Measurements from ENCODE around the gene PKD2L1.
A peak's percentile ranks its signal among the peaks of the same experiment; 100 is the strongest.
"Not testable (repeated sequence)": the region's sequence is repeated elsewhere in the genome, so short reads cannot be mapped to it uniquely, and the experiment has no call there.

Gene PKD2L1

DNA sequence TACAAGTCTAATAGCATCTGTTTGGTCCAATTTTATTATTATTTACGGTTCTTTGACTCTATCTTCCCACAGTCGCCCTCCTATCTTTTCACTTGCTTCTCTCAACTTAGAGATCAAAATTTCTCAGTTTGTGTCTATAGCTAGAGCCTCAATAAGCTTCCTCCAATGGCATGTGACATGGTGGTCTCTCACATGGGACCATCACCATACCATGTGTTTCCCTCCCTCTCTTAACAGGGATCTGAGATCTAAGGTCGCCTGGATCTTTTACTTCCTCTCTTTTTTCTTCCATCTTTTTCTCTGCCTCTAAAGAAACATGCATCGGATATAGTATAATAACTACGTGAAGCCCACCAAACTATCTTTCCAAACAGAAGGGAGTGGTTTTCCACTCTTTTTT is 1.8 kb downstream of the PKD2L1 start:
- no peak for ATAC-seq

GRCh38 chr10:100327718-100328009 is 2.4 kb downstream of the PKD2L1 start:
- ATAC-seq = no peak

DNA sequence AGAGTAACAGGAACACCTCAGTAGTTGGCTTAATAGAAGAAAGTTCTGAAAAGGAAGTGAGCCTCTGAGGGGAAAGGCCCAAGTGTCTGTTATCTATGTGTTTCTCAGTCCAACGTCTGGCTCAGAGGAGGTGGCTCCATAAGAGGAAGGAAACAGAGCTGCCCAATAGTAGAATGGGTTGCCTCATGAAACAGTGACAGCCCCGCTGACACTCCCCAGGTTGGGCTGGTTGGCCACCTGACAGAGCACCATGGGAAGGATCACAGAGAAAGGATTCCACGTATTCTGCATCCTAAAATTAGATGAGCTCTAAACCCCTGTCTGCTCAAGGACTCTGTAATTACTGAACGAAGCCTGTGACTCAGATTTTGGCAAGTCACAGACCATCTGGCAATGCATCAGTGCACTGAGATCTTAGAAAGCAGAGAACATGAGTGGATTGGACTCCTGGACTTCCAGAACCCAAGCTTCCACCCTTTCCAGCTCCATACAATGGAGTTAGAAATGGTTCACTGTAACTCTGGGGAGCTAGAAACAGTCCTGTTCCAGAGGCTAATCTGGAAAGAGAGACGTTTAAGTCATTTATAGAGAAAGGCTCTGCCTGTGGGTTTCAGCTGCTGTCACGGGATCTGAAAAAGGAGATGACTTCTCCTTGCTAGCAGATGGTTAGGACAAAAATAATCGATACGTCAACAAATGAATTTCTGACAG is 2.9 kb downstream of the PKD2L1 start:
- peak; percentile 92 to 93 for ATAC-seq

GRCh38 chr10:100325158-100325557 is 4.9 kb downstream of the PKD2L1 start:
- ATAC-seq = no peak

GRCh38 chr10:100319707-100320402 is 10.2 kb downstream of the PKD2L1 start:
- ATAC-seq = no peak

- ATAC-seq = no peak
These were observed 11.8 kb downstream of the PKD2L1 start for GRCh38 chr10:100318207-100318606.

GRCh38 chr10:100315615-100316014 is 14.4 kb downstream of the PKD2L1 start:
- no peak for ATAC-seq

- no peak for ATAC-seq
These were observed 18.7 kb downstream of the PKD2L1 start for GRCh38 chr10:100311298-100311697.

DNA sequence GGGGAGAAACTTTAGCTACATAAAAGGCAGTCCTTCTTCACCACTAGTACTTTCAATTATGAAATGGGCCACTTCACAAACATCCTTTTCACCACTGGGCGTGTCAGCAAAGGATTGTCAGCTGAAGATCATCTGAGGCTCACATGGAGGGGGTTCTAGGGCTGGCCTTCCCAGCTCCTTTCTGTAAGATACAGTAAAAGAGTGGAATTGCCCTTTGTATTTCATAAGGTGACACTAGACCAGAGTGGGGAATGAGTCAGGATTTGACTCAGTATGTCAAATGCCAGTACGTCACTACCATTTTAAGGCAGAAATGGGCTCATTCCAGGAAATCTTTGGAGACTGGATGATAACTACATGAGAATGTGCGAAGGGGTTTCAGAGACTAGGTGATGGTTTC is 22.3 kb downstream of the PKD2L1 start:
- ATAC-seq = no peak

DNA sequence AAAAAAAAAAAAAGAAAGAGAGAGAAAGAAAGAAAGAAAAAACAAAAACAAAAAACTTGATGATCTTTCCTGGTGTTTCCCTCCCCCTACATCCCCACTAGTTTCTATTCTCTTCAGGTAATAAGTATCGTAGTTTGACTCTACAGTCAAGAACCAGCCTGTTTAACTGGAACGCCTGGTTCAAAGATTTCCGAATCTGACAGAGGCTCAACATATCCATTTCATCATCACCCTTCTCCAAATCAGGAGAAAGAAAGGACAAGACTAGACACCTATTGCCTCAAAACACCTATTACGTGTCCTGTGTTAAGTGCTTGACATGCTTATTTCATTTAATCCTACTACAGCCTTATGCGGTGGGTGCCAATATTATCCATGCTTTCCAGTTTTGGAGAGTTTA is 23.2 kb downstream of the PKD2L1 start:
- no peak for ATAC-seq

DNA sequence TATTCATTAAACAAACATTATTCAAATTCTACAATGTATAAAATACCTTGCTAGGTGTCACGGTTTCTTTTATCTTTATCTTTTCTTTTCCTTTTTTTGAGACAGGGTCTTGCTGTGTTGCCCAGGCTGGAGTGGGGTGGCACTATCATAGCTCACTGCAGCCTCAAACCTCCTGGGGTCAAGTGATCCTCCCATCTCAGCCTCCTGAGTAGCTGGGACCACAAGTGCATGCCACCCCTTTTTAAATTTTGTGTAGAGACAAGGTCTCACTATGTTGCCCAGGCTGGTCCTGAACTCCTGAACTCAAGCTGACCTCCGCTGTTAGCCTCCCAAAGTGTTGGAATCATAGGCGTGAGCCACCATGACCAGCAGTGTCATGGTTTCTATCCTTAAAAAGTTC is 25.6 kb downstream of the PKD2L1 start:
- no peak for ATAC-seq

DNA sequence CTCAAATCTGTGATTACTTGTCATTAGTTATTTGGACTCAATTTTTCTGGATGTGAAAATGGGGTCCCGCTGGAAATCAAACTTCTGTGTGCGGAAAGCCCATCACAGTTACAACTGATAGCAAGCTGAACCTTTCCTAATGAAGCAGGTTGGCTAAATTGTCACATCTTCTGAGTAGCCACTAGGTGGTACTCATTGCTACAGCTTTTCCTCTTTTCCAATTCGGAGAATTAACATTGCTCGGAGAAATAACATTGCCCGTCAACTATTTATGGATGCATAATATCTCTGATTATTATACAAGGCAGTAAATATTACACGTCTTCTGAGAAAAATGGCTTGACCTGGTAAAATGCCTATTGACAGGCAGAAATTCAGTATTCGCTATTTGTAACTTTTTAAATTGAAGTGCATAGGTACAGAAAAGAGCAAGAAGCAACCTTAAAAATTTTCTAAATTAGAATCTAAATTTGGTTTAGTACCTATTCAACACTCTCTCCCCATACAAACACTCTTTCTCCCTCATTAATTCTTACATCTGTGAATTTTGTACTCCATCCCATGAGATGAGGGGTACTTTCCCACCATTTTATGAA is 26.2 kb downstream of the PKD2L1 start:
- ATAC-seq = no peak

DNA sequence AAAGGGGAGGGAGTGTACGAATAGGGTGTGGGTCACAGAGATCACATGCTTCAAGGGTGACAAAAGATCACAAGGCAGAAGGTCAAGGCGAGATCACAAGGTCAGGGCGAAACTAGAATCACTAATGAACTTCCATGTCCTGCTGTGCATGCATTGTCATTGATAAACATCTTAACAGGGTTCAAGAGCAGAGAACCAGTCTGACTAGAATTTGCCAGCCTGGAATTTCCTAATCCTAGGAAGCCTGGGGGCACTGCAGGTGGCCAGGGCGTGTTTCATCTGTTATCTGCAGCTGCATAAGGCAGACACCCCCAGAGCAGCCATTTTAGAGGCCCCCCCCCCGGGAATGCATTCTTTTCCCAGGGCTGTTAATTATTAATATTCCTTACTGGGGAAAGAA is 28.9 kb downstream of the PKD2L1 start:
- not testable (repeated sequence) for ATAC-seq

DNA sequence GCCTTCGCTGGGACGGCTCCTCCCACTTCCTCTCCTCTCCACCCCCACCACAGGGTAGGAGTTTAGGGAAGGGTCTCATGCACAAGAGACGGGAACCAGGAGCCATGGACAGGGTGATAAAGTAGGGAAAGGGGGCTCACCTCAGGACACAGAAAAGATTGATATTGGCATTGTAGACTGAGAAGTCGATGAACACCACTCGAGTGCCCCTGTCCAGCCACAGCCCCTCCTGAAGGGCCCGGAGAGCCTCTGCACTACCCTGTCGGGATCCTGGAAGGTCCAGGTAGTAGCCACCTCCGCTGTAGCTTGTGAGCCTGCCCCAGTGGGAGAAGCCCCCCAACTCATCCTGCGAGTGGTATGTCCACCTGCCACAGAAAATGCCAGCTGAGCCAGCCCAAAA is 32.8 kb downstream of the PKD2L1 start:
- no peak for ATAC-seq

- no peak for ATAC-seq
These were observed 37.0 kb downstream of the PKD2L1 start for GRCh38 chr10:100293066-100293465.

DNA sequence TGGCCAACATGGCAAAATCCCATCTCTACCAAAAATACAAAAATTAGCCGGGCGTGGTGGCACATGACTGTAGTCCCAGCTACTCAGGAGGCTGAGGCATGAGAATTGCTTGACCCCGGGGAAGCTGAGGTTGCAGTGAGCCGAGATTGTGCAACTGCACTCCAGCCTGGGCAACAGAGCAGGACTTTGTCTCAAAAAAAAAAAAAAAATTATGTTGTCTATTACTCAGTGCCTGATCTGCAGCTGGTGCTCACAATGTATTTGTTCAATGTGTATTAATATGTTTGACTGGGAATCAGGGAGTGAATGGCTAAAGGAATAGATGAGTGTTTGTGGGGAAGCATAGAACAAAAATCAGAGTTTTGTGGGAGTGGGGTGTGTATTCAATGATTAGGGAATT is 37.7 kb downstream of the PKD2L1 start:
- ATAC-seq = not testable (repeated sequence)

- ATAC-seq = no peak
These were observed 38.7 kb downstream of the PKD2L1 start for GRCh38 chr10:100291356-100291755.

- ATAC-seq = no peak
These were observed 40.4 kb downstream of the PKD2L1 start for GRCh38 chr10:100289641-100290040.

DNA sequence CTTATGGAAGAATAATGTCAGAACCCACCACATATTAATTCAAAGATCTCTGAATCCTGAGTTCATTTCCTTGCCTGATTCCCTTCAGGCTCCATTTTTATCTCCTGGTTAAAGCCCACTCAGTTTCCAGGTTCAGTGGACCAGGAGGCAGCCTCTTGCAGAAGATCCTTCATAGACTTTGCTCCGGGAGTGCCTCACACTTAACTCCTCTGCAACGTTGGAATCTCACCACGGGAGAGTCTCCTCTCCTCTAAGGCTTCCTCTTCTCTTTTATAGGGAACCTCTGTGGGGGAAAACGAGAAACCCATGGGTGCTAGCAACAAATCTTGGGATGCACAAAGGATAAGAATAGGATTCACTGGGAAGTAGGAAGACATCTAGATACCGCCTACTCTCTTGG is 41.8 kb downstream of the PKD2L1 start:
- no peak for ATAC-seq

DNA sequence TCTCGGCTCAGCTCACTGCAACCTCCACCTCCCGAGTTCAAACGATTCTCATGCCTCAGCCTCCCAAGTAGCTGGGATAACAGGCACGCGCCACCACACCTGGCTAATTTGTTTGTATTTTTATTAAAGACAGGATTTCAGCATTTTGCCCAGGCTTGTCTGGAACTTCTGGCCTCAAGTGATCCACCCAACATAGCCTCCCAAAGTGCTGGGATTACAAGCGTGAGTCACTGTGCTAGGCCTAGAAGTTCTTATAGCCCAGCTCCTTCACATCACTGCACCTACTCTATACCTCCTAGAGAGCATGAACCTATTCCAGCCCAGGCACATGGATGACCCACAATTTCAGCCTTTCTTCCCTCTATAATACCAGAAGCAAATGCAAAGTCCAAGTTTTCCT is 42.3 kb downstream of the PKD2L1 start:
- no peak for ATAC-seq

GRCh38 chr10:100286051-100287033 is 43.7 kb downstream of the PKD2L1 start, which contains the start of gene BLOC1S2:
Gene BLOC1S2, minus strand, starts transcription at chr10:100286680. Its CDS starts 21 bp downstream, at chr10:100286659.
- ATAC-seq = peak; percentile 87 to 88

GRCh38 chr10:100285326-100285725 is 44.7 kb downstream of the PKD2L1 start:
- ATAC-seq = not testable (repeated sequence)

GRCh38 chr10:100282907-100283306 is 47.1 kb downstream of the PKD2L1 start:
- ATAC-seq = no peak

All from activated CD4-positive, CD25-positive, alpha-beta regulatory T cell treated with anti-CD3 and anti-CD28 coated beads, Interleukin-2, amount 50 U/mL, for 24 hours (primary cell).